Esophagus squamous epithelium (tissue), 4 donors: ENCODE measurements around the gene SARS2.

Source experiments
- POLR2A ChIP-seq, 4 donors: fragments of 450-650 bp; IDR thresholded peaks; one replicate each; pipeline ENCODE4 v1.6.1; 2017; ENCODE audit warnings: antibody characterized with exemption in 4 of 4, mild to moderate bottlenecking in 4 of 4, moderate library complexity in 3 of 4
- TF ChIP-seq, protein P1 (sequence below), 6 experiments: fragments of 450-650 bp in 4 of 6; fragments of 200-600 bp in 2 of 6; sonication (generic) in 2 of 6; IDR thresholded peaks; one replicate each; pipeline ENCODE4 v1.5.1; 2016 to 2019; ENCODE audit warnings: antibody characterized with exemption in 6 of 6, mild to moderate bottlenecking in 4 of 6, moderate library complexity in 4 of 6

- TF ChIP-seq POLR2A (IDR thresholded peaks at IDR 0.05), result no peak
- TF ChIP-seq, protein P1, sequence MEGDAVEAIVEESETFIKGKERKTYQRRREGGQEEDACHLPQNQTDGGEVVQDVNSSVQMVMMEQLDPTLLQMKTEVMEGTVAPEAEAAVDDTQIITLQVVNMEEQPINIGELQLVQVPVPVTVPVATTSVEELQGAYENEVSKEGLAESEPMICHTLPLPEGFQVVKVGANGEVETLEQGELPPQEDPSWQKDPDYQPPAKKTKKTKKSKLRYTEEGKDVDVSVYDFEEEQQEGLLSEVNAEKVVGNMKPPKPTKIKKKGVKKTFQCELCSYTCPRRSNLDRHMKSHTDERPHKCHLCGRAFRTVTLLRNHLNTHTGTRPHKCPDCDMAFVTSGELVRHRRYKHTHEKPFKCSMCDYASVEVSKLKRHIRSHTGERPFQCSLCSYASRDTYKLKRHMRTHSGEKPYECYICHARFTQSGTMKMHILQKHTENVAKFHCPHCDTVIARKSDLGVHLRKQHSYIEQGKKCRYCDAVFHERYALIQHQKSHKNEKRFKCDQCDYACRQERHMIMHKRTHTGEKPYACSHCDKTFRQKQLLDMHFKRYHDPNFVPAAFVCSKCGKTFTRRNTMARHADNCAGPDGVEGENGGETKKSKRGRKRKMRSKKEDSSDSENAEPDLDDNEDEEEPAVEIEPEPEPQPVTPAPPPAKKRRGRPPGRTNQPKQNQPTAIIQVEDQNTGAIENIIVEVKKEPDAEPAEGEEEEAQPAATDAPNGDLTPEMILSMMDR (IDR thresholded peaks at IDR 0.05), result no peak
These were observed 28.9 kb downstream of the SARS2 start for GRCh38 chr19:38901683-38902082.
